ENCODE results near the gene PRR16.

The PRR16 gene

DNA sequence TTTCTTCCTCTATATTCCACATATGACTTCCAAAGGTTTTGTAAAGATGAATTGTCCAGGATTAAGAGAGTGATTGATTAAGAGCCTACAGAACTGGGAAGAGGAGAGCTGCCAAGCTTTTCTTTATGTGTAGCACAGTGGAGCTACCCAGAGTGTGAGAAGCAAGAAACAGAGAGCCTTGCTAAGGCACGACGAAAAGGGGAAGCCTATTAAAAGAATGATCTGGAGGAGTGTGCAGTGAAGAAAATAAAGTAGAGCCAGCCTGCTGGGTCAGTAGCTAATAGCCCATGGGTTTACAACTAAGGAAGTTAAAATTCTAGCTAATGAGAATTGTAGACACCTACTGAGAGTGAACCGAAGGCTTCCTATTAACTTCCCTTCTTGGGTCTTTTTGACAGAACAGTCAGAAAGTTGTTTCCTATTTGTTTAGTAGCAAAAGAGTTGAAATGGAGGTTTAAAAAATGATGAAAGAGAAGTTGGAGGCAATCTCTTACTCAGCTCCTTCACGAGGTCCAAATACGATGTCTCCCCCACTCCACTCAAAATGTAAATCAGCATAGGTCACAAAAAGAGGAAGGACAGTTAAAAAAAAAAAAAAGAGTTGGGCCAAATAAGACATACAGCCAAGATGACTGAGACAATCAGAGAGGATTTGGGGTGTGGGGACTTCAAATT lies 957 bp upstream of the PRR16 start:
- no peak for DNase-seq (ENCODE audit: low spot score)

GRCh38 chr5:120464627-120465435 lies 731 bp downstream of the PRR16 start:
- DNase-seq (ENCODE audit: low spot score): no peak

DNA sequence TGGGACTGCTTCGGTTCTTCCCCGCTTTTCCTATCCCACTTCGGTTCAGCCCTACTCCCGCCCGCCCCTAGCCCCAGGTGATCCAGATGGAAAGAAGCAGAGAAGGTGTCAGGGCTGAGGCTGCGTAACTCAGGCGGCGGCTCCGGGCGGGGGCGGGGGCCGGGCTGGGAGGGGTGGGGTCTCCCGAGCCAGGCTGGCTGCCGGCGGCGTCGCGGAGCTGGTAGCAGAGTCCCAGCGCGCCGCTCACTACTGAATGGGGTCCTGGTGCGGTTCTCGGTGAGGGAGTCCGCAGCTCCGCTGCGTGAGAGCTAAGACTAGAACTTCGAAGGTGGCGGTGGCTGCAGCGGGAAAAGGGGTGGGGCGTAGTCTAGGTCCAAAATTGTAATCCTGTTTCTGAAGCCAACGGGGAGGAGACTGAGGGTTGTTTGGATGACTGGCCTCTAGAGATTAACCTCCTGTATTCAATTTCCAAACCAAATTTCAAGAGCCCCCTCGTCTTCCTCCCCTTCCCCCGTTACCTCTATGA lies 1.4 kb downstream of the PRR16 start:
- DNase-seq (ENCODE audit: low spot score): no peak

- no peak for DNase-seq (ENCODE audit: low spot score)
Measured at GRCh38 chr5:120466341-120467006, 2.4 kb downstream of the PRR16 start.

- DNase-seq (ENCODE audit: low spot score): no peak
Measured at GRCh38 chr5:120471971-120472370, 7.9 kb downstream of the PRR16 start.

- no peak for DNase-seq (ENCODE audit: low spot score)
Measured at GRCh38 chr5:120472911-120473310, 8.8 kb downstream of the PRR16 start.

DNA sequence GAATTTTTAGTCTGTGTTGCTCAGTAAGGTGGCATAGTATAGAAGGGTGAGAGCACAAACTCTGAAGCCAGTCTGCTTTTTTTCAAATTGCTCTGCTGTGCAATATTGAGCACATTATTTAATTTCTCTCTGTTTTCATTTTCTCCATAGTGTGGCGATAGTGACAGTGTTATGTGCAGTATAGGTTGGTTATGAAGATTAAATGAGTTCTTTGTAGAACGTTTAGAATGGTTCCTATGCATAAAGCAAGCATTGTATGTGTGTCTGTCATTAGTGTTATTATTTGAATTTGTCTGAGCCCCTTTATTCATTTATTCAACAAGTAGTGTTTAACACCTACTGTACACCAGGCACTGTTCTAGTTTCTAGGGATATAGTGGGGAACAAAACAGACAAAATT lies 9.2 kb downstream of the PRR16 start:
- no peak for DNase-seq (ENCODE audit: low spot score)

GRCh38 chr5:120476063-120476462 lies 12.0 kb downstream of the PRR16 start:
- DNase-seq (ENCODE audit: low spot score): no peak

DNA sequence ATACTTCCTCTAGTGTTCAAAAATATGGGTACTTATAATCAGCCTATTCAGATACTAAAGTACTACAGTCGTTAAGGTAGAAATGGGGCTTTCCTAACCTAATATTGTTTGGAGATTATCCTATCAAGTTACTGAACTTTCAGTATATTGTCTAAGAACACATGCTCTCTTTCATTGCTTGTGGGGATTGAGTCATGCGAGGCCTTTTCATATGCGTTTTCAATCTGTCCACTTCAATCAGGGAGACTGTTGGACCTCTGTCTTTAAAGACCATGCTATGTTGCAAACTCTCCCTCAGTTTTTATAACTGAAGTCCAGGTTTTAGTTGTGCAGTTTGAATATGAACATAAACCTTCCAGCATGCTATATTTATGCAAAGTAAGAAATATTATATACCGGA lies 15.0 kb downstream of the PRR16 start:
- DNase-seq (ENCODE audit: low spot score): peak; percentile 27

- DNase-seq (ENCODE audit: low spot score): no peak
Measured at GRCh38 chr5:120499876-120500563, 35.9 kb downstream of the PRR16 start.

DNA sequence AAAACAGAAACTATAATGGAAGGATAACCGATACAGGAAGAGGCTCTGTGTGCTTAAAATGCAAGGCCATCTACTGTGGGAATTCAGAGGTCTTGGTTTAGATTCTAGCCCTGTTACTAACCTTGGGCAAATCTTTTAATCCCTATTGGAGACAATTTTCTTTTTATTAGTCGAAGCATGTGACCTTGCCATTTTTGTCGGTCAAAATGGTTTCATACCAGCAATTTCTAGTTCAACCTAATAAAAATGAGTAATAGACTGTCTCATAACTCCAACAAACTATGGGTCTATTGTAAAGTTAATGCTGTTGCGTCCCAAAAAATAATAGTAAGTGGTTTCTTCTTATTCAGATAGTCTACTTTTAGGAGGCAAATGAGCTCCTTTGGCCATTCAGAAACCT lies 38.4 kb downstream of the PRR16 start:
- peak; percentile 8 for DNase-seq (ENCODE audit: low spot score)

DNA sequence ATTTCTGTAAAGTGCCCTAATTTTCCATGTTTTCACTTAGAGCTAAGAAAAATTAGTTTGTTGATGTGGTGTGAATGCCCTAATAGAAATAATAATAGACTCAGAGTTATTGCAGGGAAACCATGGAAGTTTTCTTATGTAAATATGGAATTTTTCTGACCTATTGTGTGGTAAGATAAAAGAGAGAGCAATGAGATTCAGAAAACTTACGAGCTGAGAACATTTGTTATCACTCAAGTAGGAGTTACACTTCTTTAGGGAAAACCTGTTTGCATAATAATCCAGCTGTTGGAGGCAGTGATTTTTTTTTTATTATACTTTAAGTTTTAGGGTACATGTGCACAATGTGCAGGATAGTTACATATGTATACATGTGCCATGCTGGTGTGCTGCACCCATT lies 39.2 kb downstream of the PRR16 start:
- DNase-seq (ENCODE audit: low spot score): no peak

GRCh38 chr5:120504057-120504456 lies 40.0 kb downstream of the PRR16 start:
- no peak for DNase-seq (ENCODE audit: low spot score)

- DNase-seq (ENCODE audit: low spot score): no peak
Measured at GRCh38 chr5:120507197-120507596, 43.1 kb downstream of the PRR16 start.

- no peak for DNase-seq (ENCODE audit: low spot score)
Measured at GRCh38 chr5:120507800-120508463, 43.8 kb downstream of the PRR16 start.

DNA sequence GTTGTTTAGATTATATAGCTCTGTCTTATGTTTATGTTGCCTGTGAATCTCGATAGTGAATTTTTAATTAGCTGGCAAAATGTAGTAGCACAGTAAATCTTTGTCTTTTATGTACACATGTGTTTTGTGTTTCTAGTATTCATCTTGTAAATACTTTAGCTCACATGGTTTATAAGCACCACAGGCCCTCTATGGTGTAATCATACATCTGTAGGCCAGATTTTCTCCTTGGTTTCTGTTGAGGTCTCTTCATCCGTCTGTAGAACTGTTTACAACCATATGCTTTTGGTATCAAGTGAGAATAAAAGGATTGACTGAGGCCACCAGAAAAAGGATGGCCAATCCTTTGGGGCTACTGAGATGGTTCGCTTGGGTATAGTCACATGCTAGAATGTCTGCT lies 45.0 kb downstream of the PRR16 start:
- no peak for DNase-seq (ENCODE audit: low spot score)

GRCh38 chr5:120510098-120510637 lies 46.1 kb downstream of the PRR16 start:
- DNase-seq (ENCODE audit: low spot score): no peak

- DNase-seq (ENCODE audit: low spot score): no peak
Measured at GRCh38 chr5:120510994-120511686, 47.0 kb downstream of the PRR16 start.

- no peak for DNase-seq (ENCODE audit: low spot score)
Measured at GRCh38 chr5:120512068-120512467, 48.0 kb downstream of the PRR16 start.

DNA sequence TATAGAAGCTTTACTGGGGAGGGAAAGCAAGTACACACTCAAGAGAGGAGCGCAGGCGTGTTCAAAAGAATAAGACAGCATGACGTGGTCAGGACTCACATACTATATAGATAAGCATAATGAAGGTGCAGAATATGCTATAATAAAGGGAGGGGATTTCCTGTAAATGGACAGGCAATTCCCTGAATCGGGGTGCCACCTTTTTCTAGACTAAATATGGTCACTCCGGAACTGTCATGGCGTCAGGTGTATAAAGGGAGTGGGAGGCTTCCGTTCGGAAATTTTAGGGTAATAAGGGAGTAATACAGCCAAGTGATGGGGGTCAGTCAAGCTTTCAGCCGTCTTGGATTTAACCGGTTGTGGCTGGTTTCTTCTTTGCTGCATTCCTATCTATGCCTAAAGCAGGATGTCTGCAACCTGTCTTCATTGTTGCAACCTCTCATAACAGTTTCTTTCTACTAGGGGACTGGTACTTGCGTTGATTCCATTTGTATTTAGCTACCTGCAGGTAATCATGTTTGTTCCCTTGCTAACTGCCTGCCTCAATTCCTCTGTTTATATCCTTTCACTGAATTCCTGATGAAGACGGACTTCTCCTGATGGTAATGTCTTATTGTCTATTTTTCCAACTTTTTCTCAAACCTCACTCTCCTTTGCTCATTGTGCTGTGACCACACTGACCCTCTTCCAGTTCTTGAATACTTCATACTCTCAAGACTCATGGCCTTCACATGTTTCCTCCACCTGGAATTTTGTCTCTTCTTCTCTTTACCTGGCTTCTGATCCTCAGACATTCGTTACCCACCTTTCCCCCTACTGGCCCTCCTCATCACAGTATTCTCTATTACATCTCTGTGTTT lies 48.9 kb downstream of the PRR16 start:
- DNase-seq (ENCODE audit: low spot score): no peak

Measured in COLO829 (cell line).